ENCODE data around the gene TXLNG. TPM values are rescaled to one million over a fixed set of nuclear protein-coding genes. Genes with fewer than 3 reads are reported as not detected.

Gene TXLNG
- total RNA-seq (1 to 10 TPM; 4.8 to 6.8 (median 5.9) TPM), polyA plus RNA-seq (1 to 10 TPM; 3.6 to 5.1 TPM)
- long read RNA-seq, donor 1, partial matches to known transcripts, result 5 of 5 reads
- long read RNA-seq, donor 1, other reads (novel, unspliced or antisense), result 0 of 5 reads
- long read RNA-seq, donor 2, full-length matches to known transcripts, result 1 of 6 reads
- long read RNA-seq, donor 2, partial matches to known transcripts, result 5 of 6 reads
- long read RNA-seq, donor 2, other reads (novel, unspliced or antisense), result 0 of 6 reads
- long read RNA-seq, donor 3, full-length matches to known transcripts, result 4 of 11 reads
- long read RNA-seq, donor 3, partial matches to known transcripts, result 4 of 11 reads
- long read RNA-seq, donor 3, other reads (novel, unspliced or antisense), result 3 of 11 reads

DNA sequence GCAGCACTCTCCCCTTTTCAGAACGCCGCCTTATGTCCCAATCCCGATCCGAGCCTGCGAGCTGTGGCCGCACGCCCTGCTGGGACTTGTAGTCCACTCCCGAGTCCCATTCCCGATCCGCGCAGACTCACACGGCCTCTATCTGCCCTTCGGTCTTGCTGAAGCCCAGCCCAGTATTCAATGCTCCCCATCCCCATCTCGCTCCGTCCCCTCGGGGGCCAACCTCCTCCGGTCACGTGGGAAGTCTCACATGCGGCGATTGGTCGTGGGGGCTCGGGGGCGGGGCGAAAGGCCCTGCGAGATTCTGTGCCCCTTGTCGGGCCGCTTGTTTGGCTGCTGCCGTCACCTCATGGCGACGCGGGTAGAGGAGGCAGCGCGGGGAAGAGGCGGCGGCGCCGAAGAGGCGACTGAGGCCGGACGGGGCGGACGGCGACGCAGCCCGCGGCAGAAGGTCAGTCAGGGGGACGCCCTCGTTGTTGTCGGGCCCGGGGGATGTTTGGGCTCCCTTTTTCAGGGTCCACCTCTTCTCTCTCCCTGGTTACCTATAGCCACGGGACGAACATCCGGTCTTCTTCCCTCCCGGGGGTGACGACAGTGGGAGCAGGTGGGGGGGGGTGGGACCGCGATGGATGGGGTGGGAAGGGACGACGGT is at the start of gene TXLNG:
TXLNG (plus strand) TSS at position 328 of the 652 bp plus-strand sequence; CDS start at position 350, 22 bp downstream.
- TF ChIP-seq, protein P1, sequence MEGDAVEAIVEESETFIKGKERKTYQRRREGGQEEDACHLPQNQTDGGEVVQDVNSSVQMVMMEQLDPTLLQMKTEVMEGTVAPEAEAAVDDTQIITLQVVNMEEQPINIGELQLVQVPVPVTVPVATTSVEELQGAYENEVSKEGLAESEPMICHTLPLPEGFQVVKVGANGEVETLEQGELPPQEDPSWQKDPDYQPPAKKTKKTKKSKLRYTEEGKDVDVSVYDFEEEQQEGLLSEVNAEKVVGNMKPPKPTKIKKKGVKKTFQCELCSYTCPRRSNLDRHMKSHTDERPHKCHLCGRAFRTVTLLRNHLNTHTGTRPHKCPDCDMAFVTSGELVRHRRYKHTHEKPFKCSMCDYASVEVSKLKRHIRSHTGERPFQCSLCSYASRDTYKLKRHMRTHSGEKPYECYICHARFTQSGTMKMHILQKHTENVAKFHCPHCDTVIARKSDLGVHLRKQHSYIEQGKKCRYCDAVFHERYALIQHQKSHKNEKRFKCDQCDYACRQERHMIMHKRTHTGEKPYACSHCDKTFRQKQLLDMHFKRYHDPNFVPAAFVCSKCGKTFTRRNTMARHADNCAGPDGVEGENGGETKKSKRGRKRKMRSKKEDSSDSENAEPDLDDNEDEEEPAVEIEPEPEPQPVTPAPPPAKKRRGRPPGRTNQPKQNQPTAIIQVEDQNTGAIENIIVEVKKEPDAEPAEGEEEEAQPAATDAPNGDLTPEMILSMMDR (IDR thresholded peaks at IDR 0.05), result no peak
- ATAC-seq (peak; percentile 99 to 100 (median 100)), DNase-seq (peak; percentile 93 to 96)
- Histone ChIP-seq H3K36me3 (peaks cover 0 to 8% (median 0%) of the 10 kb centered on the region in 9 donors), H3K4me3 (peak within 1 kb of the TSS; percentile 55 to 89 (median 70)), H3K9me3 (no peaks in the 10 kb centered on the region), H3K27ac (peak within 1 kb of the TSS; percentile 22 to 93 (median 82)), H3K4me1 (peaks cover 0 to 27% (median 9%) of the 10 kb centered on the region in 9 donors), H3K27me3 (peaks cover 0 to 9% (median 0%) of the 10 kb centered on the region in 7 donors)
- WGBS, 2 donors, result 1% methylated on average over 40 to 58 of the region's 59 CpGs
- intact Hi-C loops (cut with DNase I), result loop anchor here in 3 of 10 donors (5.0 kb wide), 2 partner anchors 64 to 69 kb away; partner anchors contain the start of gene SYAP1 (in 2 of the 3)

DNA sequence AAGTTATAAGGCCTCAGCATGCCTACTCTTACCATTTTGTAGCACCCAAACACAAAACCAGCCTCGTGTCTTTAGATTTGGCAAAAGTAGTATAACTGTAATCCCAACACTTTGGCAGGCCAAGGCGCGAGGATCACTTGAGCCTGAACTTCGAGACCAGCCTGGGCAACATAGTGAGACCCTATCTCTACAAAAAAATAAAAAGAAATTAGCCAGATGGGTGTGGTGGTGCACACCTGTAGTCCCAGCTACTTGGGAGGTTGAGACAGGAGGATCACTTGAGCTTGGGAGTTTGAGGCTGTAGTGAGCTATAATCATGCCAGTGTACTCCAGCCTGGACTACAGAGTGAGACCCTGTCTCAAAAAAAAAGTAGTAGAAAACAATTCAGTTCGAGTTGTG is 49.2 kb upstream of the TXLNG start:
- Histone ChIP-seq H3K27ac (no peak overlapping the region), H3K36me3 (peaks cover 0 to 65% (median 8%) of the 10 kb centered on the region in 9 donors), H3K27me3 (no peaks in the 10 kb centered on the region), H3K4me3 (no peak overlapping the region), H3K9me3 (no peaks in the 10 kb centered on the region), H3K4me1 (peaks cover 0 to 4% (median 0%) of the 10 kb centered on the region in 9 donors)
- no peak for DNase-seq
- TF ChIP-seq, protein P1 (IDR thresholded peaks at IDR 0.05), result no peak
- intact Hi-C loops (cut with DNase I), result no loop called here
- no peak for ATAC-seq
- WGBS, 2 donors, result 96% methylated on average over 5 of the region's 5 CpGs

- H3K4me1 ChIP-seq, result no peaks in the 10 kb centered on the region
- H3K27me3 ChIP-seq, result no peaks in the 10 kb centered on the region
- DNase-seq, result no peak
- H3K36me3 ChIP-seq, result peaks cover 0 to 90% (median 8%) of the 10 kb centered on the region in 9 donors
- no peak overlapping the region for H3K27ac ChIP-seq
- no peak overlapping the region for H3K4me3 ChIP-seq
- no peak for ATAC-seq
- 70 to 74% methylated on average over 6 of the region's 6 CpGs for WGBS, 2 donors
- H3K9me3 ChIP-seq, result no peaks in the 10 kb centered on the region
- TF ChIP-seq, protein P1 (IDR thresholded peaks at IDR 0.05), result no peak
- intact Hi-C loops (cut with DNase I), result no loop called here
Observed at GRCh38 chrX:16739574-16739973, 46.7 kb upstream of the TXLNG start.

GRCh38 chrX:16743604-16744325 is 42.5 kb upstream of the TXLNG start:
- Histone ChIP-seq H3K4me1 (no peaks in the 10 kb centered on the region), H3K36me3 (peaks cover 0 to 88% (median 0%) of the 10 kb centered on the region in 9 donors)
- TF ChIP-seq, protein P1 (IDR thresholded peaks at IDR 0.05), result no peak

More at GRCh38 chrX:16743604-16744325, 42.5 kb upstream of the TXLNG start:
- Histone ChIP-seq H3K27ac (no peak overlapping the region), H3K4me3 (no peak overlapping the region), H3K27me3 (no peaks in the 10 kb centered on the region), H3K9me3 (no peaks in the 10 kb centered on the region)
- DNase-seq (no peak), ATAC-seq (peak in 2 of 8 donors; percentile 14 to 41)
- intact Hi-C loops (cut with DNase I), result no loop called here
- WGBS, 2 donors, result 87 to 94% methylated on average over 12 of the region's 12 CpGs
